Stimulated activated CD4-positive, alpha-beta T cell treated with anti-CD3 and anti-CD28 coated beads, Interleukin-4, amount 100 ng/mL, for 4 hours (primary cell): ENCODE results near the gene SPATS1.
"Not testable (repeated sequence)": the region's sequence is repeated elsewhere in the genome, so short reads cannot be mapped to it uniquely, and the experiment has no call there.

Source experiments
- DNase-seq, 2 experiments: peaks; one replicate each; pipeline ENCODE4 v3.0.0-alpha.2; 2020

SPATS1 gene

GRCh38 chr6:44346818-44347217, 4.4 kb downstream of the SPATS1 start:
- DNase-seq = not testable (repeated sequence)

DNA sequence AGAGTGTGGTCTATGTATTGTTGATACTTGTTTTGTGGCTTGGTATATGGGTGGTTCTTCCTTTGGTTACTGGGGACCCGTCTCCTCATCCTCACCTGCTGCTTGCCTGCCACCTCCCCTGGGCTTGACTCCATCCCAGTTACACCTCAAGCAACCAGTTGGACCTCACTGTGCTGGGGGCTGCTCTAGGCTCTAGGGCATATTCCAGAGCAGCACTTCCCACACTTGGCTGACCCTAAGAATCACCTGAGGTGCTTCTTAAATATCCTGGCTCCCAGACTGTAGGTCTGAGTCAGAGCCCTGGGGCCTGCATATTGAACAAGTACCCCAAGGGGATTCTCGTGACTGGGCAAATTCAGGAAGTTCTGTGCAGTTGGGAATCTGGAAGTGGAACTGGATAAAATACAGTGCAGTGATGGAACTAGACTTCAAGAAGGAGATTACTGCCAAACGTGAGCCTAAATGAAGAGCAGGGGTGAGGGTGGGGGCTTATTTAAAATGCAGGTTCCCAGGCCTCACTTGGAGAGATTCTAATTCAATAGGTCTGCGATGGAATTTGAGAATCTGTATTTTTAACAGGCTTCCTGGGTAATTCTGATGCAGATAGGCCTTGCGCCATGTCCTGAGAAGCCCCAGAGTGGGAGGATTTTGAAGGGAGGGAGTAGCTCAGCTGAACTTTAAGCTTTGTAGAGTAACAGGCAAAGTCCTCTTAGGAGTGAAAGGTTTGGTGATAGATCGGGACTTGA, 7.6 kb downstream of the SPATS1 start:
- DNase-seq = no peak

DNA sequence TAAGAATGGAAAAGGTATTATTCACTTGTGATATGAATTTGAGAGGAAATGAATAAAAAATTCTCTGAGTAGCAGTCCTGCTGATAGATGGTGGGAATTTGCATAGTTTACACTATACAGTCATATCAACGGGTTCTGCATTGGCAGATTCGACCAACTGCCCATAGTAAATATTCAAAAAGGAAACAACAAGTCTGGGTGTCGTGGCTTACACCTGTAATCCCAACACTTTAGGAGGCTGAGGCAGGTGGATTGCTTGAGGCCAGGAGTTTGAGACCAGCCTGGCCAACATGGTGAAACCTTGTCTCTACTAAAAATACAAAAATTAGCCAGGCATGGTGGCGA, 8.2 kb downstream of the SPATS1 start:
- not testable (repeated sequence) for DNase-seq

GRCh38 chr6:44352259-44352658, 9.8 kb downstream of the SPATS1 start:
- no peak for DNase-seq

GRCh38 chr6:44353336-44353735, 10.9 kb downstream of the SPATS1 start:
- no peak for DNase-seq

GRCh38 chr6:44355640-44356039, 13.2 kb downstream of the SPATS1 start:
- no peak for DNase-seq

DNA sequence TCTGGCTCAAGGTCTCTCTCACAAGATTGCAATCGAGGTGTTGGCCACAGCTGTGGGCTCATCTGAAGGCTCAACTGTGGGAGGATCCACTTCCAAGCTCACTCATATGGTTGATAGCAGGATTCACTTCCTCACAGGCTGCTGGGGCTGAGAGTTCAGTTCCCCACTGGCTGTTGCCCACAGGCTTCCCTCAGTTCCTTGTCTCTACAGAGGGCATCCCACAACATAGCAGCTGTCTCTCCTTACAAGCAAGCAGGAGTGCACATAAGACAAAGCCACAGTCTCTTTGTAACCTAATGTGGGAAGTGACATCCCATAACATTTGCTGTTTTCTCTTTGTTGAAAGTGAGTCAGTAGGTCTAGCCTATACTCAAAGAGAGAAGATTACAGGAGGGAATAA, 14.0 kb downstream of the SPATS1 start:
- no peak for DNase-seq

- no peak for DNase-seq
These were observed 17.5 kb downstream of the SPATS1 start for GRCh38 chr6:44359973-44360372.

- no peak for DNase-seq
These were observed 19.5 kb downstream of the SPATS1 start for GRCh38 chr6:44361947-44362346.

DNA sequence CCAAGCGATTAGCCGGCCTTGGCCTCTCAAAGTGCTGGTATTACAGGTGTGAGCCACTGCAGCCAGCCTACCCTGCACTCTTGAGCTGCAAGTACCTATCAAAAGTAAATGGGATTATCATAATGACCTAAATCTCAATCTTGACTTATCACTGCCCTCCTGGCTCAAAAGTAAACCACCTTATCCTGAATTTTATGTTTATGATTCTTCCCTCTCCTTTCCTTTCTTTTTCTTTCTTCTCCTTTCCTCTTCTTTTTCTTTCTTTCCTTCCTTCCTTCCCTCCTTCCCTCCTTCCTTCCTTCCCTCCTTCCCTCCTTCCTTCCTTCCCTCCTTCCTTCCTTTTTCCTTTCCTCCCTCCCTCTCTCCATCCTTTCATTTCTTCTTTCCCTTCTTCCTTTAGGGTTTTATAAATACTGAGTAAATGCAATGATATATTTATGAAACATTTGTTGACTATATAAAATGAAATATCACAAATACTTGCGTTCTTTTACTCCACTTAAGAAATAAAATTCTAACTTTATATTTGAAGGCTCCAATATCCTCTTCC, 21.0 kb downstream of the SPATS1 start:
- DNase-seq = no peak

DNA sequence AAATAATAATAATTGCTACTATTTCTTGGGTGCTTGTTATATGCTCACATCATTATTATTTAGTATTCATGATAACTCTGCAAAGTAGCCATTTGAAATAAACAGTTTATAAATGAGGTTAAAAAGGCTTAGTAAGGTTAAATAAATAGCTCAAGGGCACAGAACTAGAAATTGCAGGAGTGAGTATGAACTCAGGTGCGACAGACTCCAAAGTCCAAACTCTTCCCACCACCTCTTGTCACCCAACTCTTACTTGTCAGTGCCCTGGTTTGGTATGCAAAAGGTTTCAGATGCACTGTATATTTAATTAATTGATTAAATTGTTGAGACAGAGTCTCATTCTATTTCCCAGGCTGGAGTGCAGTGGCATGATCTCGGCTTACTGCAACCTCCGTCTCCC, 24.3 kb downstream of the SPATS1 start:
- DNase-seq = no peak

DNA sequence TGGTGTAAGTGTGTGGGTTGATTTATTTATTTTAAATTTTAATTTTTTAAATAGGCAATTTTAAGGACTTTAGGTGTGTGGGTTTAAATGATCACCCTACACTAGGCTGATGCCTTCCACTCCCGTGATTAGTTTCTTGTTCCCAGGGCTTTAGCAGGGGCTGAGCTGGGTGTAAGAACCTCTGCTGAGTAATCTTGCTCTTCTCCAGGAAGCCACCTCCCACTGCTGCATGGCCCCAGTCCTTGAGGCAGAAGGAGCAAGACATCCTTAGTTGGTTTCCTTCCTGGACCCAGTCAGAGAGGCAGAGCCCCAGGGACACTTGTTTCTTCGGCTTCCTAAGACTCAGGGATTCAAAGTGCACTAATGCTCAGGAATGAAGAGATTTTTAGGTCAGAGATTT, 25.2 kb downstream of the SPATS1 start:
- DNase-seq = no peak

- DNase-seq = no peak
These were observed 30.6 kb downstream of the SPATS1 start for GRCh38 chr6:44373051-44373450.

- DNase-seq = no peak
These were observed 31.3 kb downstream of the SPATS1 start for GRCh38 chr6:44373787-44374186.

- DNase-seq = no peak
These were observed 32.6 kb downstream of the SPATS1 start for GRCh38 chr6:44375071-44375470.

DNA sequence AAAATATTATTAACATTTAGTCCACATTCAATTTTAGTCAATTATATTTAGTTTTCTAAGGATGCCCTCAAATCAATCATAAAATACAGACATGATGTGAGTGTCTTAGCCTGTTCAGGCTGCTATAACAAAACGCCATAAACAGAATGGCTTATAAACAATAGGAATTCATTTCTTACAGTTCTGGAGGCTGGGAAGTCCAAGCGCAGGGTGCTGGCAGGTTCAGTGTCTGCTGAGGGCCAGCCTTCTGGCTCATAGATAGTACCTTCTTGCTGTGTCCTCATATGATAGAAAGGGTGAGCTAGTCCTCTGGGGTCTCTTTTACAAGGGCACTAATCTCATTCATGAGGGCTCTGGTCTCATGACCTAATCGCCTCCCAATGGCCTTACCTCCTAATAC, 35.0 kb downstream of the SPATS1 start:
- no peak for DNase-seq

- no peak for DNase-seq
These were observed 35.5 kb downstream of the SPATS1 start for GRCh38 chr6:44377971-44378370.

- DNase-seq = no peak
These were observed 39.3 kb downstream of the SPATS1 start for GRCh38 chr6:44381739-44382138.

DNA sequence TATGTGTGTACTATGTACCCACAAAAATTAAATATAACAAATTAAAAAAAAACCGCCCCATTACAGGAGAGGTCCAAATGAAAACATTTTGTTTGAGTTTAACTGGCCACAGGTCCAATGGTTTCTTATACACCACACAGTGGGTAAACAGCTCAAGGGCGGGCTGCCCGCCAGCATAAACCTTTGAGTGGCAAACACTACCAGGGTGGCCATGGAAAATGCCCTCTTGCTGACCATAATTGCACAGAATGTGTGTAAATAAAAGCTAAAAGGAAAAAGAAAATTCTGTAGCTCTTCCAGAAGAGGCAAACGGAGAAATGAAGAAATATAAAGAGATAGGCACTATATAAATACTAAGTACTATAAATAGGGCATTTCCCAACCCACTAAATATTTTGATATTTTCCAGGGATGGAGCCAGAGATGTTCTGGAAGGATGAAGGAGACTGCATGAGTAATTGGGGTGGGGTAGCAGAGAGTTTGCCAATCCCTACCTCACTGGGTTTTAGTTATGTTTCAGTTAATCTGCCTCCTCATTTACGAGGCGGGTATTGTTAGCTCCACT, 44.0 kb downstream of the SPATS1 start:
- no peak for DNase-seq

GRCh38 chr6:44386929-44387345, 44.5 kb downstream of the SPATS1 start:
- no peak for DNase-seq

GRCh38 chr6:44387346-44388134, 45.1 kb downstream of the SPATS1 start, which contains the start of gene CDC5L:
Gene CDC5L (plus strand): TSS chr6:44387706. CDS start chr6:44387824, 118 bp downstream.
- DNase-seq = peak; percentile 83 to 91

DNA sequence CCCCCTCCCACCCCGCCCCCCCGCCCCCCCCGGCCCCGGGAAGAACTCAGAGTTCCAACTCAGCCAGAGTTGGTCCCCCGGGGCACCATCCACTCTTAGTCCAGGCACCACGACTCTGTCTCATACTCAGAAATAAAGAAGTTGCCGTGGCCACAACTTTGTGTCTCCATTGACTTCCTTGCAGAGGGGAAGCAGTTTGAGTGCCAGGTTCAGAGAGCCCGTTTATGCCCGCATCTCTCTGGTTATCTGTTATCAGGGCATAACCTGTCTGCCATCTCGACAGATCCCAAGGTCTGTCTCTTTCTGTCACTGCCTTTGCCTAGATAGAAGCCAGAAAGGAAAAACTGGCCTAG, 45.7 kb downstream of the SPATS1 start:
- no peak for DNase-seq

GRCh38 chr6:44388887-44389286, 46.4 kb downstream of the SPATS1 start:
- no peak for DNase-seq

DNA sequence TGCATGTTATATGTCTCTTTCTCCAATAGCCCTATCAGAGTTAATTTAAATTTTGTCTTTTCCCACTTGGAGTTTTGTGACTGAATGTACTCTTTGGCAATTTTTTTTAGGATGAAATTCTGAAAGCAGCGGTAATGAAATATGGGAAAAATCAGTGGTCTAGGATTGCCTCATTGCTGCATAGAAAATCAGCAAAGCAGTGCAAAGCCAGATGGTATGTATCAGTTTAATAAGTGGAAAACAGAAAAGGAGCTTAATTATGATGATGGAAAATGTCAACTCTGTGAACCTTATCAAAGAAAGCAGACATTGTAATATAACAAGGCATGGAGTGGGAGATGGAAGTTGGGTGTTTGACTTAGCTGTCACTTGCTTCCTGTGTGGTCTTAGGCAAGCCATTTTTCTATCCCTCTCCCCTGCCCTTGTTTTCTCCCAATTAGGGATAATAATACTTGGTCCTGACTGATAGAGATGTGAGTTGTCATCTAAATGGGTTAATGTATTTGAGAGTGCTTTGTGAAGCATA, 47.8 kb downstream of the SPATS1 start:
- no peak for DNase-seq
